Keratinocyte (primary cell): Measurements from ENCODE around the gene COL16A1. TPM values are rescaled to one million over a fixed set of nuclear protein-coding genes. Genes with fewer than 3 reads are reported as not detected.

Experiments used
- DNase-seq: peaks from one replicate; pipeline ENCODE4 v3.0.0-alpha.2; 2011; ENCODE audit warnings: low read depth, missing footprints, low spot score
- FAIRE-seq: peaks from 2 replicates; lab custom pipeline; 2011; peaks lifted over from hg19 to GRCh38; lab: Jason Lieb, UNC
- H2AFZ ChIP-seq: 2 replicates; pipeline ENCODE4 v1.6.0; 2012; ENCODE audit warnings: low read length, control low read depth, inconsistent platforms; ENCODE audit not compliant: control insufficient read depth
- H3K27ac ChIP-seq: 2 replicates; pipeline ENCODE4 v1.5.1; 2011; ENCODE audit warnings: low read length; ENCODE audit not compliant: control insufficient read depth, insufficient read depth
- H3K27me3 ChIP-seq: 3 replicates; pipeline ENCODE4 v1.6.0; 2011; ENCODE audit warnings: low read length; ENCODE audit not compliant: control insufficient read depth, insufficient read depth; ENCODE audit errors: extremely low read depth
- H3K36me3 ChIP-seq, 2 experiments: 2 replicates in 1 of 2; 3 replicates in 1 of 2; pipeline ENCODE4 v1.5.1; 2011; ENCODE audit warnings: low read length in 2 of 2, mild to moderate bottlenecking in 1 of 2; ENCODE audit not compliant: control insufficient read depth in 2 of 2, insufficient read depth in 2 of 2; ENCODE audit errors: extremely low read depth in 1 of 2
- H3K4me1 ChIP-seq: 3 replicates; pipeline ENCODE4 v1.5.1; 2011; ENCODE audit warnings: low read length; ENCODE audit not compliant: control insufficient read depth, insufficient read depth; ENCODE audit errors: extremely low read depth
- H3K4me2 ChIP-seq: 3 replicates; pipeline ENCODE4 v1.6.0; 2011; ENCODE audit warnings: low read depth, low read length; ENCODE audit not compliant: control insufficient read depth, insufficient read depth; ENCODE audit errors: extremely low read depth
- H3K4me3 ChIP-seq, 3 experiments: fragments of 200-600 bp in 1 of 3; sonication (generic) in 1 of 3; 2 replicates in 2 of 3; 3 replicates in 1 of 3; pipeline ENCODE4 v1.5.1; 2011 to 2016; ENCODE audit warnings: low read length in 3 of 3, mild to moderate bottlenecking in 3 of 3, control low read depth in 2 of 3, inconsistent platforms in 1 of 3, low read depth in 1 of 3, mixed read lengths in 1 of 3, mixed run types in 1 of 3, moderate library complexity in 1 of 3; ENCODE audit not compliant: control insufficient read depth in 2 of 3, insufficient read depth in 2 of 3; ENCODE audit errors: extremely low read depth in 1 of 3
- H3K79me2 ChIP-seq: 2 replicates; pipeline ENCODE4 v1.6.0; 2012; ENCODE audit warnings: low read length; ENCODE audit not compliant: control insufficient read depth, insufficient read depth
- H3K9ac ChIP-seq: 3 replicates; pipeline ENCODE4 v1.6.0; 2011; ENCODE audit warnings: low read length; ENCODE audit not compliant: control insufficient read depth, insufficient read depth; ENCODE audit errors: extremely low read depth
- H3K9me1 ChIP-seq: 3 replicates; pipeline ENCODE4 v1.6.0; 2011; ENCODE audit warnings: low read length; ENCODE audit not compliant: control insufficient read depth, insufficient read depth; ENCODE audit errors: extremely low read depth
- H3K9me3 ChIP-seq: 2 replicates; pipeline ENCODE4 v1.5.1; 2012; ENCODE audit warnings: low read depth, low read length; ENCODE audit not compliant: control insufficient read depth
- H4K20me1 ChIP-seq: 3 replicates; pipeline ENCODE4 v1.6.0; 2011; ENCODE audit warnings: low read length; ENCODE audit not compliant: control insufficient read depth, insufficient read depth; ENCODE audit errors: extremely low read depth
- CTCF ChIP-seq, 3 experiments: IDR thresholded peaks in 1 of 3; conservative IDR thresholded peaks in 1 of 3; optimal IDR thresholded peaks in 1 of 3; 2 replicates in 2 of 3; 3 replicates in 1 of 3; pipeline versions ENCODE3 to v1.5.1; 2011; ENCODE audit warnings: low read length in 3 of 3, mild to moderate bottlenecking in 3 of 3, moderate library complexity in 2 of 3, control low read depth in 1 of 3, inconsistent platforms in 1 of 3; ENCODE audit not compliant: insufficient read depth in 2 of 3; ENCODE audit errors: extremely low read depth in 1 of 3
- EZH2 ChIP-seq: IDR thresholded peaks from one replicate; pipeline ENCODE4 v1.6.1; 2012; ENCODE audit warnings: inconsistent platforms, mild to moderate bottlenecking, low read length, moderate library complexity
- dilution Hi-C: fragments of 300-500 bp; cut with MboI; formaldehyde crosslinking; loops from one replicate; pipeline ENCODE4 v1.7.0; 2020; ENCODE audit warnings: low sequenced_read_pairs; ENCODE audit not compliant: extremely low pct_ligation_motif_present
- polyA plus RNA-seq, 5 experiments: library from polyadenylated mRNA; depleted of rRNA in 3 of 5; stranded (reverse) in 3 of 5; stranded (forward) in 1 of 5; unstranded in 1 of 5; fragments of >200 nt; gene quantifications; 1 replicate in 1 of 5; 2 replicates in 3 of 5; 3 replicates in 1 of 5; pipeline versions ENCODE4 v1.2.1 to v1.2.3, GENCODE V29; 2011 to 2012; ENCODE audit warnings: missing spikeins in 2 of 5, low read depth in 1 of 5, low replicate concordance in 1 of 5

Gene COL16A1
- polyA plus RNA-seq, 1 donor (not counting 4 experiments of a cell fraction or from before 2014, with no cell fraction given) = 43.4 TPM

DNA sequence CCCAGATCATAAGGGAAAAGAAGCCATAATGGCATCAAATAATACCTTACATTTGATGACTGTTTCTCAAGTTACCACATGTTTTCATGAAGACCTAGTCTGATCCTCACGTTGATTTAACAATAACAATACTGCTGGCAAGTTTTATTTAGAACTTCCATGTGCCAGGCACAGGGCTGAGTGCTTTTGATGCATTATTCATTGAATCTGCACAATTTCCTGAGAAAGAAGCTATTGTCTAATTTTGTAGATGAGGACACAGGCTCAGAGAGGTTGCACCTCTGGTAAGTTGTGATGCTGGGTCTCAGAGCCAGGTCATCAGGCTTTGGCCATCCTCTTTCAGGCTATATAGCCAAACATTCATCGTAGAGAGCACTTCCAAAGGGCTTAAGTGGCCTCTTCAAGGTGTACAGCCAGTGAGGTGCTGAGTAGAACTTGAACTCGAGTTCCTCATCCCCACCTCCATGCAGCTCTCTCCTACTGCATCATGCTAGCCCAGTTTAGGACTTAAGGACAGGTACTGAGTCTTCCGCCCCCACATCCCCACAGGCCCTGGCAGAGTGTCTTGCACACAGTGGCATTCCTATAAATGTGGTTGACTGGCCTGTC, 50.8 kb downstream of the COL16A1 start:
- H3K4me1 ChIP-seq = peaks cover 9% of the 10 kb centered on the region

GRCh38 chr1:31651766-31652165, 52.1 kb downstream of the COL16A1 start:
- Histone ChIP-seq H3K9ac (no peak overlapping the region), H2AFZ (no peak overlapping the region), H4K20me1 (no peaks in the 10 kb centered on the region), H3K4me2 (no peak overlapping the region), H3K4me3 (no peak overlapping the region), H3K27me3 (no peaks in the 10 kb centered on the region), H3K9me1 (no peaks in the 10 kb centered on the region), H3K27ac (no peak overlapping the region), H3K79me2 (no peaks in the 10 kb centered on the region), H3K4me1 (peaks cover 9% of the 10 kb centered on the region), H3K36me3 (peaks cover 19 to 27% of the 10 kb centered on the region in 2 experiments), H3K9me3 (no peaks in the 10 kb centered on the region)
- FAIRE-seq (no peak), DNase-seq (no peak)
- dilution Hi-C loops = no loop called here
- TF ChIP-seq CTCF (optimal IDR thresholded peaks at IDR 0.05 in 1 of 3, IDR thresholded peaks at IDR 0.05 in 1 of 3, conservative IDR thresholded peaks at IDR 0.05 in 1 of 3; ENCODE audit: extremely low read depth in 1 of 3, insufficient read depth in 2 of 3, low read length in 3 of 3) (no peak), EZH2 (no peak)

More for the DNA sequence above, 50.8 kb downstream of the COL16A1 start:
- no peak overlapping the region for H3K27ac ChIP-seq
- no peaks in the 10 kb centered on the region for H3K27me3 ChIP-seq
- H3K4me2 ChIP-seq = no peak overlapping the region
- no peak overlapping the region for H2AFZ ChIP-seq
- H3K36me3 ChIP-seq = peaks cover 27 to 28% of the 10 kb centered on the region in 2 experiments
- no peaks in the 10 kb centered on the region for H3K79me2 ChIP-seq
- TF ChIP-seq EZH2 (no peak), CTCF (optimal IDR thresholded peaks at IDR 0.05 in 1 of 3, IDR thresholded peaks at IDR 0.05 in 1 of 3, conservative IDR thresholded peaks at IDR 0.05 in 1 of 3; ENCODE audit: extremely low read depth in 1 of 3, insufficient read depth in 2 of 3, low read length in 3 of 3) (no peak)
- H3K4me3 ChIP-seq = no peak overlapping the region
- dilution Hi-C loops = no loop called here
- H4K20me1 ChIP-seq = no peaks in the 10 kb centered on the region
- FAIRE-seq (no peak), DNase-seq (no peak)
- no peak overlapping the region for H3K9ac ChIP-seq
- H3K9me3 ChIP-seq = no peaks in the 10 kb centered on the region
- H3K9me1 ChIP-seq = no peaks in the 10 kb centered on the region
